ENCODE results near the gene ACO2.
A peak's percentile ranks its signal among the peaks of the same experiment; 100 is the strongest.

The ACO2 gene

DNA sequence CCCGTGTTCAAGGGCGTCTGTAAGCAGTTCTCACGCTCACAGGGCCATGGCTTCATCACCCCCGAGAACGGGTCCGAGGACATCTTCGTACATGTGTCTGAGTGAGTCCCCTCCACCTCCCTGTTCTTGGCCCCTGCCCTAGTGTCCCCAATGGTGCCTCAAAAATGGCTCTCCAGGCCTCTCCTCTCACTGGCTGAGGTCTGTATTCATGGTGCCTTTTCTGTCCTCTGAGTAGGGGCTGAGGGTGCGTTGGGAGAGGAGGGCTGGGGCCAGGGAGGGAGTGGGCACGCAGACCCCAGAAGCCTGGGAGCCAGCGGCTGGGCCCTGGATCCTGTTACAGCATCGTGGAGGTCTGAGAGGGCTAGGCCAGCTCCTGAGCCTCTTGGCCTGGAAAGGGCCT is 104.8 kb downstream of the ACO2 start:
- no peak for DNase-seq

DNA sequence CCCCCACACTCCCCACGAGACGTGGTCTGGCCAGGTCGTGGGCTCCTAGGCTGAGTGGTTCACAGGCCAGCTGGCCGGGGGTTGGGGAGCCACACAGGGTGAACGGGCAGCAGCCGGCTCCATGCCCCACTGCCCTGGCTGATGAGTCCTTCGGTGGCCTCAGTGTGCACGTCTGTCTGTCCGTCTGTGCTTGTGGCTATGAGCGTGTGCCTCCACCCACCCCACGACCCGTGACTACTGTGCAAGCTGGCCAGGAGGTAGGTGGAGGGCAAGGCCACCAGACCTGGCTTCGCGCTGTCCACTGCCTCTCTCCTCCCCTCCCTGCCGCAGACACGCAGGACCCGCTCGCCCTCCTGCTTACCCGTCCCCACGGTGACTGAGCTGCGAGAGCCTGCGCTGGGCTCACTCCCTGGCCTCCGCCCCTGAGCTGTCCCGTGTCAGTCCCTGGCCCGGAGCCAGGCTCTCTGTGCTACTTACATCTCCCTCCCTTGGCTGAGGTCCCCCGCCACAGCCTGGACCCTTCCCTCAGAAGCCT is 106.0 kb downstream of the ACO2 start:
- no peak for DNase-seq

DNA sequence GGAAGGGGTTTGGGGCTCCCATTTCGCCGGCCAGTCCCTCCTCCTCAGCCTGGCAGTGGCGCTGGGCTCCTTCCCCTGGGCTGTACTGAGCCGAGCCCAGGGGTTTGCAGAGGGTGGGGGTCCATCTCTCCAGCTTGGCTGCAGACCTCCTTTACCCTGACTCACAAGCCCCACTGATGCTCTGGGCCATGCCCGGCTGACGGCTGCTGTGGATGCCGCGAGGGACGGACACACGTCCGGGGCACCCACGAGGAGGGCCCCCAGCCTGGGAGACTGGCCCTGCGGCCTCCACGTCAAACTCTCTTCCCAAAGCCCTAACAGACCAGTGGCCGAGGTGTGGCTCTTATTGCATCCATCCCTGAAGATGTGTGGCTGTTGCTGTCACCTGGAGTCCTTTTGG is 106.6 kb downstream of the ACO2 start:
- no peak for DNase-seq

DNA sequence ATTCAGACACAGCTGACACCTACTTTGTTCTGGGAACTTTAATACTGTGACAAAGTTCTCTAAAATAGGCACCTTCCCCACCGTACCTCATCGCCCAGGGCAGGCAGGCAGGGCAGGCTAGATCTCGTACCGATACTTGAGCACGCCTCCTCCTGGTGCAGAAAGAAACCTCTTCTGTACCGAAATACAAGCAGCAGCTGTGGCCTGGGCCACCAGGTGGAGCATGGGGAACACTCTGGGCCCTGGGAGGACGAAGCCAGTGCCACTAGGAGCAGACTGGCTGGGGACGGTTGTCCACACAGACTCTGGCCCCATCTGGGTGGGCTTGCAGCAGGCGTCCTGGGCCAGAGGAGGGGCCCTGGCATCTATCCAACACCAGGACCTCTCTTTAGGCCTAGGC is 108.0 kb downstream of the ACO2 start:
- DNase-seq = peak in 1 of 2 donors; percentile 40

DNA sequence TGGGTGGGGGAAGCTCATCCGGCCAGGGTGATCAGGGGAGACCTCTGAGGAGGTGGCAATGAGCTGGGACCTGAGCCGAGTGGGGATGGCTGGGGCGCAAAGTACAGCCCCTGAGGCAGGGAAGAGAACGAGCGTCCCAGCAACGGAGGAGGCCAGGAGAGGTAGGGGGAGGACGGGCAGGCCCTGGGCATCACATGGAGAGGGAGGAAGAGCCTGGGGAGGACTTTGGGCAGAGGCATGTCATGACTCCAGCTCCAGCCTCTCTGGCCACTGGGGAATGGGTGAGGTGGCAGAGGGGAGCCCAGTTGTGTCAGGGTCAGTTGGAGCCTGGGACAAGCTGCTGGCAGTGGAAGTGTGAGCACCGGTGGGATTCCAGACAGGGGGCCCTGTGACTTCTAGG is 109.2 kb downstream of the ACO2 start:
- DNase-seq = no peak

Measured in stimulated activated CD4-positive, alpha-beta T cell treated with anti-CD3 and anti-CD28 coated beads, Interleukin-2, amount 100 ng/mL, for 24 hours (primary cell).